OCI-LY3 (cell line): ENCODE data around the gene PRAMEF6.
"Not testable (repeated sequence)": the region's sequence is repeated elsewhere in the genome, so short reads cannot be mapped to it uniquely, and the experiment has no call there.

ENCODE experiments used
- EZH2phosphoT487 ChIP-seq: fragments of 200-600 bp; shearing (Covaris generic); IDR thresholded peaks from 2 replicates; pipeline ENCODE4 v1.6.1; 2018; ENCODE audit warnings: antibody characterized with exemption, mixed run types, low read depth
- TF ChIP-seq, protein P1 (sequence below): fragments of 200-600, 300-600 bp; sonication (generic); IDR thresholded peaks from 2 replicates; pipeline ENCODE4 v1.5.1; 2014; ENCODE audit warnings: antibody characterized with exemption, low read length, low read depth

DNA sequence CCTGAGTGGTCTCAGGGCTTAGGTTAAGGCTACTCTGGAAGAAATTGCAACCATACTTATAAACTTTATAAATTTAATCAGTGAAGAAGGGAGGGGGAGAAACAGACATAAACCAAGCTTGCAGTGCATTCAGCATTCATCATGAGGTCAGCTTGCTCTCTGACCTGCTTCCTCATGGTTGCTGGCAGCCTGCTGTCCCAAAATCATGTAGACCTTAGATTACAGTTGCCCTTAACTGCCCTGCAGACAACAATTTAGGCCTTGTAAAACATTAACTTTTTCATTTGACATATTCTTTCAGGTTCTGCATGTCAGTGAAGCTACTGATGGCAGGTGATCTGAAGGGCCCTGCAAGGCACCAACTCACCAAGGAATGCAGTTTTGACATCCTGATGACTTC, 48.2 kb downstream of the PRAMEF6 start:
- TF ChIP-seq, protein P1, sequence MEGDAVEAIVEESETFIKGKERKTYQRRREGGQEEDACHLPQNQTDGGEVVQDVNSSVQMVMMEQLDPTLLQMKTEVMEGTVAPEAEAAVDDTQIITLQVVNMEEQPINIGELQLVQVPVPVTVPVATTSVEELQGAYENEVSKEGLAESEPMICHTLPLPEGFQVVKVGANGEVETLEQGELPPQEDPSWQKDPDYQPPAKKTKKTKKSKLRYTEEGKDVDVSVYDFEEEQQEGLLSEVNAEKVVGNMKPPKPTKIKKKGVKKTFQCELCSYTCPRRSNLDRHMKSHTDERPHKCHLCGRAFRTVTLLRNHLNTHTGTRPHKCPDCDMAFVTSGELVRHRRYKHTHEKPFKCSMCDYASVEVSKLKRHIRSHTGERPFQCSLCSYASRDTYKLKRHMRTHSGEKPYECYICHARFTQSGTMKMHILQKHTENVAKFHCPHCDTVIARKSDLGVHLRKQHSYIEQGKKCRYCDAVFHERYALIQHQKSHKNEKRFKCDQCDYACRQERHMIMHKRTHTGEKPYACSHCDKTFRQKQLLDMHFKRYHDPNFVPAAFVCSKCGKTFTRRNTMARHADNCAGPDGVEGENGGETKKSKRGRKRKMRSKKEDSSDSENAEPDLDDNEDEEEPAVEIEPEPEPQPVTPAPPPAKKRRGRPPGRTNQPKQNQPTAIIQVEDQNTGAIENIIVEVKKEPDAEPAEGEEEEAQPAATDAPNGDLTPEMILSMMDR, result not testable (repeated sequence)
- TF ChIP-seq EZH2phosphoT487, result not testable (repeated sequence)
